C4-2B (cell line): ENCODE results near the gene CDC42BPG.

Source experiments
- CTCF ChIP-seq: fragments of 450-650 bp; conservative IDR thresholded peaks from 2 replicates; pipeline ENCODE4 v1.5.1; 2017; ENCODE audit warnings: mild to moderate bottlenecking
- ZFX ChIP-seq: fragments of 450-650 bp; IDR thresholded peaks from 2 replicates; pipeline ENCODE4 v1.6.1; 2017

- TF ChIP-seq CTCF (no peak), ZFX (no peak)
Observed at GRCh38 chr11:64875369-64876228, 31.1 kb upstream of the CDC42BPG start.
